Dedifferentiated amniotic fluid mesenchymal stem cell (primary cell): ENCODE results near the gene HAP1.
"Not testable (repeated sequence)": the region's sequence is repeated elsewhere in the genome, so short reads cannot be mapped to it uniquely, and the experiment has no call there.

ENCODE experiments used
- DNase-seq: peaks from one replicate; pipeline ENCODE4 v3.0.0-alpha.2; 2016; ENCODE audit errors: extremely low spot score

HAP1 gene

DNA sequence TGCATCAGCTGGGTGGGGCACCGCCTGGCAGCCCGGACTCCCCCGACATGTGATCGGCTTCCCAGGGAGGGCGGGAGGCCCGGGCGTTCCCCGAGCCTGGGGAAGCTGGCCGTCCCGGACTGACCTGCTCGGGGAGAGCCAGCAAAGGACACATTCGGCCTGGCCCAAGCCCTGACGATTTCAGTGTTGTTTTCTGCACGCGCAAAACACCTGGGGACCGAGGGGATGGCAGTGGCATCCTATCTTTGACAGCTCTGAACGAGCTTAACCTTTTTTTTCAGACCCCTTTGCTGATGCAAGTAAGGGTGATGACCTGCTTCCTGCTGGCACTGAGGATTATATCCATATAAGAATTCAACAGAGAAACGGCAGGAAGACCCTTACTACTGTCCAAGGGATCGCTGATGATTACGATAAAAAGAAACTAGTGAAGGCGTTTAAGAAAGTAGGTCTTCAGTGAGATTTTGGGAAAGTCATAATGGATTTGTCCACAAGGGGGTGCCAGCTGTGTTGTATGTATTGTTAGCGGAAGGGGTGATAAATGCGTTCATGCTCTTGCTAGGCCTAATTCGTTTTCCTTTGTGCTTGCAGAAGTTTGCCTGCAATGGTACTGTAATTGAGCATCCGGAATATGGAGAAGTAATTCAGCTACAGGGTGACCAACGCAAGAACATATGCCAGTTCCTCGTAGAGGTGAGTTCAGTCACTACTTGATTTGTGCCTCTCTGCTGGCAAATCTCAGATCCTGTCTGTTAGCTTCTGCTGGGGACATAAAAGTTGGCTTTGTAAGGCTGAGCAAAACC, 44.7 kb downstream of the HAP1 start:
- peak; percentile 98 for DNase-seq

DNA sequence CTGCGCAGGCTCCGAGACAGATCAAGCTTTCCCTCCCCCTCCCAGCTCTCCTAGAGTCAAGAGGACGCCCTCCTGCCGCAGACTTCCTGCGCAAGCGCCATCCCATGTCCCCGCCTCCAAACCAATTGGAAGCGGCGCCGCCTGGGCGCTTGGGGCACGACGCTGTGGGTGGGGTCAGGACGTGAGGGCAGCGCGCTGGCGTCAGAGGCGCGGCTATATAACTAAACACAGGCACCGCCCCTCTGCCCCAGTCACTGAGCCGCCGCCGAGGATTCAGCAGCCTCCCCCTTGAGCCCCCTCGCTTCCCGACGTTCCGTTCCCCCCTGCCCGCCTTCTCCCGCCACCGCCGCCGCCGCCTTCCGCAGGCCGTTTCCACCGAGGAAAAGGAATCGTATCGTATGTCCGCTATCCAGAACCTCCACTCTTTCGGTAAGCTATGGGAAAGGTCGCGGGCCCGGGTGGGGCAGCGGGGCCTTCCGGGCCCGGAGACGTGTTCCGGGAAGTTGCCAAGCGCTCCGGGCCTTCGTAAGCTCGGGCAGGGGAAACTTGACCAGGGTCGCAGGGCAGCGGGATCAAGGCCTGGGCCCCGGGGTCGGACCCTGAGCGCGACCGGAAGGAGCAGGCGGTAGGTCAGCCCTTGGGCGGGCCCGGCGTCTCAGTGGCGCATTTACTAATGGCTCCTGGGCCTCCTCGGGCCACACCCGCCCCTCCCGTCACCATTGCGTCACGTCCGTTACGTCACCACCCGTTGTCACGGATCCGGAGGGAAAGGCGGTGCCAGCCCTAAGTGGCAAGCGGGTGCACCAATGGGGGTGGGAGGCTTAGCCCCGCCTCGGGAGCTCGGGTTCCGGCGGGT, 45.6 kb downstream of the HAP1 start, which contains the start of gene EIF1:
Gene EIF1 (plus strand): TSS at position 245 of the 856 bp plus-strand sequence. CDS start 154 bp downstream, at position 399.
- DNase-seq: peak; percentile 99

DNA sequence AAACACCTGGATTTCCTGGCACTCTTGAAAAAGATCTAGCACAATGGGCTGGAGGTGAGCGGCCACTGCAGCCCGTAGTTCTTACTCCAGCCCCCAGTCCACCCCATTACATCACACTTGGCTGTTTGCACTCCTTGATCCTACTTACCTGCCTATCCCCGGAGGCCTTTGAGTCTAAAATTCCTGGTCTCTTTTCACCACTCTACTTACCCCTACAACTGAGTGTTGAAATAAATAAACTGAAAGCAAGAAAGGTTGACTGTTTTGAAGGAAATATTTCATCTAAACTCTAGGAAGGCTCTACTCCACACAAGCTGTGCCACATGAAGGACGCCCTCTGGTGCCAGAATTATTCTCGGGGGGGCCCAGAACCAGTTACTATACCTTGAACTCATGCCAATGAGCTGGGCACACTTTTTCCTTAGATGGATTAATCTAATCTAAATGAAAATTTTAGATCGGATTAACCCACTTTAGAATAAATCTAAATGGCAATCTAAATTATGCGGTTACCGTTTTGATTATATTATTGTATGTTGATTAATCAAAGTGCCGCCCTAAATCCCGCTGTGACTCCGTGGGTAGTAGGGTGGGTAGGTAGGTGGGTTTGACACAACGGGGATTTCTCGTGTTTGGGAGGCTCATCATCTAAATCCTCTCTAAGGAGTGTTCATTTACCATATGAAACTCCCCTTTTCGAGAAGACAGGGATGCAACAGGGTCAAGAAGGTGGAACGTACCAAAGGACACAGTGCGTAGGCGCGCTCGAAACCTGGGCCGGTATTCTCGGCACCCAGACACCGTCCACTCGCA, 46.4 kb downstream of the HAP1 start:
- DNase-seq: no peak

DNA sequence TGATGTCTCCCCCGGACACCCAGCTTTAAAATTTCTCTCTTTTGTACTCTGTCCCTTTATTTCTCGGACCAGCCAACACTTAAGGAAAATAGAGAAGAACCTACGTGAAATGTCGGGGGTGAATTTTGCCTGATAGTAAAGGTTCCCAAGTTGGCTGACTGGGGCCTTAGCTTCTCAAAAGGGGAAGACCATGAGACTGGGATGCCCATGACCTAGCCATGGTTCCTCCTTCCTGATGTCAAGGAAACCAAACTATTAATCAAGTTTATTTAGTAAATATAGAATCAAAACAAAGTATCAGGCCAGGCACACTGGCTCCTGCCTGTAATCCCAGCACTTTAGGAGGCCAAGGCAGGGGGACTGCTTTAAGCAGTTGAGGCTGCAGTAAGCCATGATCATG, 48.2 kb downstream of the HAP1 start:
- no peak for DNase-seq

DNA sequence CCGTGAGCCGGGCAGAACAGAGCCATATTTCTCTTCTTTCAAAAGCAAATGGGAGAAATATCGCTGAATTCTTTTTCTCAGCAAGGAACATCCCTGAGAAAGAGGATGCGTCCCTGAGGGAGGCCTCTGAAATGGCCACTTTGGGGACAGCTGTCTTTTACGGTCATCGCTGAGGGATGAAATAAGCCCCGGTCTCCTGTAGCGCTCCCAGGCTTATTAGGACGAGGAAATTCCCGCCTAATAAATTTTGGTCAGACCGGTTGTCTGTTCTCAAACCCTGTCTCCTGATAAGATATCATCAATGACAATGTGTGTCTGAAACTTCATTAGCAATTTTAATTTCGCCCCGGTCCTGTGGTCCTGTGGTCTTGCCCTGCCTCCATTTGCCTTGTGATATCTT, 48.7 kb downstream of the HAP1 start:
- DNase-seq: not testable (repeated sequence)

GRCh38 chr17:41684035-41684434, 50.4 kb downstream of the HAP1 start:
- DNase-seq: no peak

DNA sequence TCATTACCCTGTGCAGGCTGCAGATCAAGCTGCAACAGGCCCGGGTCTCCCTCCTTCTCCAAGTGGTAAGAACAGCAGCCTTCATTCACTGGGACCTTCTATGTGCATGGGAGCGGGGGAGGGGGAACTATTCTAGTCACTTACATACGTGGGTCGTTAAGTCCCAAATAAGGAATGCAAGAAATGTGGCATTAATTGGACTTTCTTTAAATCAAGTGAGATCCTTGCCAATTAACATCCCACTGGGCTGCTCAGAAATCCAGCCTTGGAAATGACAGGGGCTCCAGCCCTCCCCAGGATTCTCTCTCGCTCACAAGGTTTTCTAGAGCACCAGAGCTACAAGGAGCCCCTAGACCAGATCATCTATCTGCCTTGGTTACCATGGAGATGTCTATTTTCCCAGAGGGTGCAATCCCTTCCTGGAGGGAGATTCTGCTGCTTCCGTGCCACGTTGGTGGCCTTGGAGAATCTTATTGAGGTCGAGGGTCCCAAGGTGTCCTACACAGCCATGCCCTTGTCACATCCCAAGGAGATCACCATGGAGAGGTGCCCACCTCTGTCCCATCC, 50.9 kb downstream of the HAP1 start:
- no peak for DNase-seq

DNA sequence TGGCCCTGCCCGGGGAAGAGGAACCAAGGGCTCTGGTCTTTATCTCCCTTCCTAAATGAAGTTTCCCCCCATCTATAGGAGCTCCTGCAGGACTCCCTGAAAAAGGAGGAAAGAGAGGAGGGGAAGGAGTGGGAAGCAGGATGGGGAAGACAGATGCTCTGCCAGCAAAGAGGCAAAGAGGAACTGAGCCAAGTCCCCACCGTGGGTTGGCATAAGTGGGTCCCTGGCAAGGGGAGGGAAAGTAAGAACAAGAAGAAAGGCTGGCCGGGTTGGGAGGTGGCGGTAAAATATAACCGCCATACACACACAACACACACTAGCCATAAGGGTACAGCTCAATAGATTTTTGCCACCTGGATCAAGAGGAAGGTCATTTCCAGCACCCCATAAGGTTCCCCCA, 51.8 kb downstream of the HAP1 start:
- DNase-seq: no peak

GRCh38 chr17:41681776-41682175, 52.7 kb downstream of the HAP1 start:
- DNase-seq: no peak

- no peak for DNase-seq
These were observed 53.9 kb downstream of the HAP1 start for GRCh38 chr17:41680426-41681040.

DNA sequence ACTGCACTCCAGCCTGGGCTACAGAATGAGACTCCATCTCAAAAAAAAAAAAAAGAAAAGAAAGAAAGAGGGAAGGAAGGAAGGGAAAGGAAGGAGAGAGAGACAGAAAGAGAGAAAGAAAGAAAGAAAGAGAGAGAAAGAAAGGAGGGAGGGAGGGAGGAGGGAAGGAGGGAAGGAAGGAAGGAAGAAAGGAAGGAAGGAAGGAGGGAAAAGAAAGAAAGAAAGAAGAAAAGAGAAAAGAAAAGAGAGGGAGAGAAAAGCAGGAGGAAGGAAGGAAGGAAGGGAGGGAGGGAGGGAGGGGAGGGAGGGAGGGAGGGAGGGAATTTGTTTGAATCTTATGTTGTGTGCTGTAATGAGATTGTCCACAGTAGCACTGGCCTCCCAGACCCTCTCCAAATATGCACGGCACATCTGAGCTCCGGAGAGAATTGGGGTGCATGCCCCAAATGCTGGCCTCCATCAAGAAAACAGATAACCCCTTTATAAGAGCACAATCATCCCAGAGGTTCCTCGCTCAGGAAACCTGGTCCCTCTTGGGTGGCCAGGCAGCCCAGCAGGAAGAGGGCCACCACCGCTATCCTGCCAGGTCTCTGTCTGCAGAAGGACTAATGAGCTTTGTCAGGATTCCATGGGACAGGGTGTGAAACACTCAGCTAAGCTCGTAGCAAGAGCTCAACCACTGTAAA, 54.6 kb downstream of the HAP1 start:
- DNase-seq: no peak

- no peak for DNase-seq
These were observed 55.3 kb downstream of the HAP1 start for GRCh38 chr17:41678907-41679739.

- no peak for DNase-seq
These were observed 56.0 kb downstream of the HAP1 start for GRCh38 chr17:41678411-41678906.

- no peak for DNase-seq
These were observed 58.4 kb downstream of the HAP1 start for GRCh38 chr17:41676058-41676419.

GRCh38 chr17:41675157-41676057, 59.0 kb downstream of the HAP1 start:
- DNase-seq: not testable (repeated sequence)
